Muscle of leg (tissue), 11 donors: ENCODE measurements around the gene MAP3K5. TPM values are rescaled to one million over a fixed set of nuclear protein-coding genes. Genes with fewer than 3 reads are reported as not detected.

ENCODE experiments used
- DNase-seq: peaks from one replicate; pipeline ENCODE4 v3.0.0; 2013
- H3K27ac ChIP-seq: one replicate; pipeline ENCODE4 v1.5.1; 2013; ENCODE audit warnings: mild to moderate bottlenecking, low read length, control low read depth
- H3K27me3 ChIP-seq: one replicate; pipeline ENCODE4 v1.6.1; 2013; ENCODE audit warnings: low read length; ENCODE audit not compliant: control insufficient read depth, insufficient read depth
- H3K36me3 ChIP-seq: one replicate; pipeline ENCODE4 v1.6.1; 2013; ENCODE audit warnings: low read length; ENCODE audit not compliant: control insufficient read depth, insufficient read depth
- H3K4me1 ChIP-seq: one replicate; pipeline ENCODE4 v1.6.1; 2013; ENCODE audit warnings: low read length; ENCODE audit not compliant: control insufficient read depth, insufficient read depth
- H3K4me3 ChIP-seq: one replicate; pipeline ENCODE4 v1.5.1; 2013; ENCODE audit warnings: low read length, control low read depth
- H3K9me3 ChIP-seq: replicated peaks from 2 replicates; pipeline ENCODE4 v1.6.1; 2013; ENCODE audit warnings: low read depth, low read length; ENCODE audit not compliant: control insufficient read depth
- WGBS: methylation state at CpG from one replicate; pipeline ENCODE4 v1.1.5; 2013; ENCODE audit warnings: missing lambda C conversion rate; ENCODE audit not compliant: insufficient coverage; 5-methylcytosine and 5-hydroxymethylcytosine counted together
- polyA plus RNA-seq, 8 donors: library from polyadenylated mRNA; unstranded; fragments of 120-200 nt; gene quantifications; one replicate each; pipeline versions ENCODE4 v1.2.1 to v1.2.3, GENCODE V29; 2013; ENCODE audit warnings: inconsistent platforms in 1 of 8, low replicate concordance in 1 of 8; ENCODE audit not compliant: insufficient read length in 8 of 8, insufficient read depth in 1 of 8
- total RNA-seq: library from RNA; stranded (reverse); fragments of 120-200 nt; gene quantifications from one replicate; pipeline ENCODE4 v1.2.4, GENCODE V29; 2013

MAP3K5 gene
- total and polyA plus RNA-seq, 9 donors, result 1.6 to 3.3 (median 2.1) TPM

GRCh38 chr6:136737871-136738691 lies 54.2 kb downstream of the MAP3K5 start:
- Histone ChIP-seq H3K27me3 (no peaks in the 10 kb centered on the region), H3K9me3 (no peaks in the 10 kb centered on the region), H3K4me1 (peaks cover 9% of the 10 kb centered on the region), H3K4me3 (no peak overlapping the region), H3K27ac (peak overlapping the region; percentile 3), H3K36me3 (no peaks in the 10 kb centered on the region)
- DNase-seq, result peak; percentile 82
- WGBS, result 80% methylated on average over 1 of the region's 9 CpGs

GRCh38 chr6:136737374-136737844 lies 54.9 kb downstream of the MAP3K5 start:
- Histone ChIP-seq H3K27ac (no peak overlapping the region), H3K27me3 (no peaks in the 10 kb centered on the region), H3K36me3 (no peaks in the 10 kb centered on the region), H3K9me3 (no peaks in the 10 kb centered on the region), H3K4me3 (no peak overlapping the region), H3K4me1 (peaks cover 9% of the 10 kb centered on the region)
- no peak for DNase-seq
- no CpG with 5 or more reads among the region's 5 CpGs for WGBS

GRCh38 chr6:136736281-136736960 lies 55.9 kb downstream of the MAP3K5 start:
- peaks cover 9% of the 10 kb centered on the region for H3K4me1 ChIP-seq
- H3K36me3 ChIP-seq, result no peaks in the 10 kb centered on the region
- H3K9me3 ChIP-seq, result no peaks in the 10 kb centered on the region
- H3K27ac ChIP-seq, result no peak overlapping the region
- DNase-seq, result no peak
- H3K4me3 ChIP-seq, result no peak overlapping the region
- no CpG with 5 or more reads among the region's 5 CpGs for WGBS
- no peaks in the 10 kb centered on the region for H3K27me3 ChIP-seq

GRCh38 chr6:136734977-136735376 lies 57.3 kb downstream of the MAP3K5 start:
- H3K9me3 ChIP-seq, result no peaks in the 10 kb centered on the region
- WGBS, result no CpG with 5 or more reads among the region's 1 CpG
- H3K4me3 ChIP-seq, result no peak overlapping the region
- H3K27me3 ChIP-seq, result no peaks in the 10 kb centered on the region
- no peak overlapping the region for H3K27ac ChIP-seq
- no peaks in the 10 kb centered on the region for H3K36me3 ChIP-seq
- peaks cover 9% of the 10 kb centered on the region for H3K4me1 ChIP-seq
- DNase-seq, result no peak

GRCh38 chr6:136732889-136733288 lies 59.4 kb downstream of the MAP3K5 start:
- no peak for DNase-seq
- no peaks in the 10 kb centered on the region for H3K36me3 ChIP-seq
- WGBS, result 87% methylated on average over 3 of the region's 3 CpGs

GRCh38 chr6:136729832-136730231 lies 62.4 kb downstream of the MAP3K5 start:
- Histone ChIP-seq H3K27ac (no peak overlapping the region), H3K27me3 (no peaks in the 10 kb centered on the region), H3K9me3 (no peaks in the 10 kb centered on the region), H3K4me1 (no peaks in the 10 kb centered on the region), H3K4me3 (no peak overlapping the region), H3K36me3 (no peaks in the 10 kb centered on the region)
- no peak for DNase-seq
- WGBS, result 86% methylated on average over 2 of the region's 5 CpGs

More at GRCh38 chr6:136732889-136733288, 59.4 kb downstream of the MAP3K5 start:
- H3K27ac ChIP-seq, result no peak overlapping the region
- no peaks in the 10 kb centered on the region for H3K27me3 ChIP-seq
- no peak overlapping the region for H3K4me3 ChIP-seq
- no peaks in the 10 kb centered on the region for H3K4me1 ChIP-seq
- no peaks in the 10 kb centered on the region for H3K9me3 ChIP-seq

- WGBS, result no CpG with 5 or more reads among the region's 4 CpGs
- no peaks in the 10 kb centered on the region for H3K27me3 ChIP-seq
- no peak overlapping the region for H3K27ac ChIP-seq
Measured at GRCh38 chr6:136728976-136729515, 63.2 kb downstream of the MAP3K5 start.

GRCh38 chr6:136728033-136728939 lies 64.0 kb downstream of the MAP3K5 start:
- Histone ChIP-seq H3K4me3 (no peak overlapping the region), H3K9me3 (no peaks in the 10 kb centered on the region), H3K27me3 (no peaks in the 10 kb centered on the region), H3K36me3 (no peaks in the 10 kb centered on the region), H3K4me1 (no peaks in the 10 kb centered on the region), H3K27ac (no peak overlapping the region)
- no CpG with 5 or more reads among the region's 2 CpGs for WGBS
- no peak for DNase-seq

More at GRCh38 chr6:136728976-136729515, 63.2 kb downstream of the MAP3K5 start:
- no peaks in the 10 kb centered on the region for H3K9me3 ChIP-seq
- H3K36me3 ChIP-seq, result no peaks in the 10 kb centered on the region
- no peak for DNase-seq
- no peak overlapping the region for H3K4me3 ChIP-seq
- H3K4me1 ChIP-seq, result no peaks in the 10 kb centered on the region

GRCh38 chr6:136726837-136727557 lies 65.3 kb downstream of the MAP3K5 start:
- DNase-seq, result no peak
- Histone ChIP-seq H3K36me3 (no peaks in the 10 kb centered on the region), H3K27ac (no peak overlapping the region), H3K27me3 (no peaks in the 10 kb centered on the region), H3K4me1 (no peaks in the 10 kb centered on the region), H3K9me3 (no peaks in the 10 kb centered on the region), H3K4me3 (no peak overlapping the region)
- WGBS, result no CpG with 5 or more reads among the region's 3 CpGs
